GM12801 (cell line): Measurements from ENCODE around the gene POSTN.

Source experiments
- CTCF ChIP-seq: IDR thresholded peaks from one replicate; pipeline ENCODE4 v1.5.1; 2011; ENCODE audit warnings: control low read depth; ENCODE audit not compliant: insufficient read length; ENCODE audit errors: extremely low read depth

Gene POSTN

GRCh38 chr13:37613236-37613635, 14.7 kb upstream of the POSTN start:
- TF ChIP-seq CTCF = no peak

- no peak for TF ChIP-seq CTCF
Observed at GRCh38 chr13:37608750-37609339, 10.3 kb upstream of the POSTN start.

- TF ChIP-seq CTCF = no peak
Observed at GRCh38 chr13:37602733-37603381, 4.3 kb upstream of the POSTN start.

GRCh38 chr13:37601648-37602440, 3.3 kb upstream of the POSTN start:
- TF ChIP-seq CTCF = no peak

DNA sequence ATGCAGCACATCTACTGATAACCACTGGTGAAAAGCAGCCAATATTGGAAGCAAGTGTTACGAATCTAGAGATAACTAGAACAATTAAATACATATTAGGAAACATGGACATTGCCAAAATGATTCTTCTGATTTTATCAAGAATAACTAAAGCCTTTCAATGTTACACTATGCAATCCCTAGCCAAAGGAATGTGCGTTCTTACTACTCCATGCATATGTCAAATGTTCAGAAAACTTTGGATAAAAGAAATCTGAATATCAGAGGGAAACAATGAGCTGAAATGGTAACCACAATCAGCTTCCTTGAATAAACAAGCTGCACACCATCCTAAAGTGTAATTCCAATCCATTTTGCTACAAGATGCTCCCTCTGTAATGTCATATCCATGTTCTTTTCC, 951 bp upstream of the POSTN start:
- no peak for TF ChIP-seq CTCF

DNA sequence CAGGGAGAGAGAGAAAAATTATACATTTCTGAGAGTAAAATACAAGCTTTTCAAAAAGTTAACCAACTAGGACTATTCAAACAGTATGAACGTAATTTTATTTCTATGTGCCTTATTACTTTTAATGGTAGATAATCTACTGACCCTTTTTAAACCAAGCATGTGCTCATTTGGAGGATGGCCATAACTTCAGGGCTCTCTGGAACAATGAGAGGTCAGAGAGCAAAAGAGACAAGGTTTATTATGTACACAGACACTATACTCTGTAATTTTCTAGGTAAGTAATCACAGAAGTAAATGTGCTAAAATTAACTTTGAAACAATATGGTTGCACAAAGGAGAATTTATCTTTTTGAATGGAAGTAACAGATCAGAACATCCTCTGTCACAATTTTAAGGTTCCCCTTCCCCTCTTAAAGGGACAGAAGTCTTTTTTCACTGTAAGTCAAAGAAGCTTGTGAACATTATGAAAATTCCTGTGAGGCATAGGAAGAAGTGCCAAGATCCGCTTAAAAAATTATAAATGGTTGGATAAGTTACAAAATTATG, 1.0 kb downstream of the POSTN start:
- no peak for TF ChIP-seq CTCF

DNA sequence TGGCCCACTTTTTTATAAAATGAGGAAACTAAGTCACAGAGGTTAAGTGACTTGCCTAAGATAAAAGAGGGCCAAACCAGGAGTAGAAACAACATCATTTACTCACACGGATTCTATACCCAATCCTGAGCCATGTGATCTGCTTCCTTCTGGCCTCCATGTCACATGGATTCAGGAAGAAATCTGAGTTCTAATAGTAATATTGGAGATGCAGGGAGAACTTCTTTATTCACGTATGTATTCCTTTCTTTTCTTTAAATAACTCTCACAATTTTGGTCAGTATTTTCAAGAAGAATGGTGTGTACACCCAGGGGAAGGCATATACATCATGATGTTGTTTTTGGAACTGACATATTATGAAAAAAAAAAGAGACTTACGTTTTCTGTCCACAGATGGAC, 1.8 kb downstream of the POSTN start:
- TF ChIP-seq CTCF = no peak
